Mesenchymal stem cell (in vitro differentiated cells and primary cell): ENCODE data around the gene RB1.

ENCODE experiments used
- DNase-seq: peaks from one replicate; pipeline ENCODE4 v3.0.0-alpha.2; 2013
- H2AFZ ChIP-seq: one replicate; pipeline ENCODE4 v1.6.1; 2013; ENCODE audit warnings: low read depth, mild to moderate bottlenecking, control low read depth, inconsistent platforms, low read length, moderate library complexity
- H2AK5ac ChIP-seq: 2 replicates; pipeline ENCODE4 v1.6.1; 2013; ENCODE audit warnings: low read length, moderate library complexity, mild to moderate bottlenecking, inconsistent platforms; ENCODE audit not compliant: severe bottlenecking
- H2BK120ac ChIP-seq: one replicate; pipeline ENCODE4 v1.6.1; 2013; ENCODE audit warnings: low read depth, mild to moderate bottlenecking, inconsistent platforms, low read length, moderate library complexity
- H2BK12ac ChIP-seq, 2 experiments: one replicate each; pipeline ENCODE4 v1.6.1; 2013; ENCODE audit warnings: inconsistent platforms in 2 of 2, low read length in 2 of 2, mild to moderate bottlenecking in 2 of 2, moderate library complexity in 2 of 2, control low read depth in 1 of 2
- H2BK15ac ChIP-seq: one replicate; pipeline ENCODE4 v1.6.1; 2013; ENCODE audit warnings: mild to moderate bottlenecking, low read depth, inconsistent platforms; ENCODE audit not compliant: poor library complexity, severe bottlenecking
- H2BK5ac ChIP-seq: 2 replicates; pipeline ENCODE4 v1.6.1; 2013; ENCODE audit warnings: low read depth, mild to moderate bottlenecking, low read length, control low read depth, inconsistent platforms; ENCODE audit not compliant: poor library complexity, severe bottlenecking
- H3K14ac ChIP-seq, 2 experiments: one replicate each; pipeline ENCODE4 v1.6.1; 2013; ENCODE audit warnings: inconsistent platforms in 2 of 2, low read length in 2 of 2, control low read depth in 1 of 2, mild to moderate bottlenecking in 1 of 2, moderate library complexity in 1 of 2
- H3K18ac ChIP-seq, 2 experiments: one replicate each; pipeline ENCODE4 v1.6.1; 2013; ENCODE audit warnings: inconsistent platforms in 2 of 2, low read length in 2 of 2, control low read depth in 1 of 2, low read depth in 1 of 2, mild to moderate bottlenecking in 1 of 2
- H3K23ac ChIP-seq, 2 experiments: one replicate each; pipeline ENCODE4 v1.6.1; 2013; ENCODE audit warnings: inconsistent platforms in 2 of 2, low read length in 2 of 2, mild to moderate bottlenecking in 2 of 2, moderate library complexity in 2 of 2, control low read depth in 1 of 2
- H3K27ac ChIP-seq: 2 replicates; pipeline ENCODE4 v1.5.1; 2013; ENCODE audit warnings: mild to moderate bottlenecking, moderate library complexity, low read length, control low read depth, inconsistent platforms; ENCODE audit not compliant: poor library complexity, severe bottlenecking
- H3K27me3 ChIP-seq, 2 experiments: 2 replicates each; pipeline versions ENCODE4 v1.6.1 to v1.7.0; 2013; ENCODE audit warnings: low read length in 2 of 2, mild to moderate bottlenecking in 2 of 2, moderate library complexity in 2 of 2, control low read depth in 1 of 2, inconsistent platforms in 1 of 2; ENCODE audit not compliant: control insufficient read depth in 1 of 2, insufficient read depth in 1 of 2
- H3K36me3 ChIP-seq, 2 experiments: 2 replicates each; pipeline versions ENCODE4 v1.6.1 to v1.7.0; 2013; ENCODE audit warnings: low read length in 2 of 2, control low read depth in 1 of 2, inconsistent platforms in 1 of 2, low read depth in 1 of 2, mild to moderate bottlenecking in 1 of 2; ENCODE audit not compliant: insufficient read depth in 2 of 2, control insufficient read depth in 1 of 2
- H3K4ac ChIP-seq, 2 experiments: one replicate each; pipeline ENCODE4 v1.6.1; 2013; ENCODE audit warnings: inconsistent platforms in 2 of 2, low read length in 2 of 2, mild to moderate bottlenecking in 2 of 2, moderate library complexity in 2 of 2, control low read depth in 1 of 2, low read depth in 1 of 2
- H3K4me1 ChIP-seq: 2 replicates; pipeline ENCODE4 v1.6.1; 2013; ENCODE audit warnings: low read depth, low read length, control low read depth; ENCODE audit not compliant: control insufficient read depth, insufficient read depth
- H3K4me2 ChIP-seq: 2 replicates; pipeline ENCODE4 v1.6.1; 2013; ENCODE audit warnings: low read length, mild to moderate bottlenecking, inconsistent platforms; ENCODE audit not compliant: poor library complexity, severe bottlenecking
- H3K4me3 ChIP-seq, 2 experiments: 2 replicates each; pipeline versions ENCODE4 v1.5.1 to v1.7.0; 2013; ENCODE audit warnings: low read length in 2 of 2, mild to moderate bottlenecking in 2 of 2, control low read depth in 1 of 2, low read depth in 1 of 2; ENCODE audit not compliant: insufficient read depth in 1 of 2
- H3K79me1 ChIP-seq: replicated peaks from 2 replicates; pipeline ENCODE4 v1.6.1; 2013; ENCODE audit warnings: mild to moderate bottlenecking, control low read depth, low read length, inconsistent platforms; ENCODE audit not compliant: poor library complexity, severe bottlenecking
- H3K9ac ChIP-seq: 2 replicates; pipeline ENCODE4 v1.7.0; 2013; ENCODE audit warnings: mild to moderate bottlenecking, low read length, moderate library complexity
- H3K9me3 ChIP-seq: 2 replicates; pipeline ENCODE4 v1.7.0; 2013; ENCODE audit warnings: mild to moderate bottlenecking, low read length; ENCODE audit not compliant: control insufficient read depth
- H4K8ac ChIP-seq: one replicate; pipeline ENCODE4 v1.6.1; 2013; ENCODE audit warnings: inconsistent platforms, mild to moderate bottlenecking, low read length, moderate library complexity
- H4K91ac ChIP-seq: one replicate; pipeline ENCODE4 v1.6.1; 2013; ENCODE audit warnings: mild to moderate bottlenecking, low read length, inconsistent platforms
- WGBS: methylation state at CpG from one replicate; pipeline ENCODE4 v1.1.7; 2013; ENCODE audit warnings: mixed read lengths; 5-methylcytosine and 5-hydroxymethylcytosine counted together

Gene RB1

GRCh38 chr13:48502601-48503319, 199.2 kb downstream of the RB1 start:
- H3K4me2 ChIP-seq: no peak overlapping the region
- H2BK5ac ChIP-seq: no peak overlapping the region
- H4K8ac ChIP-seq: no peak overlapping the region
- H3K4me3 ChIP-seq: no peak overlapping the region
- no peak overlapping the region for H2AK5ac ChIP-seq
- H3K36me3 ChIP-seq: peaks cover 0 to 10% of the 10 kb centered on the region in 2 experiments
- no peaks in the 10 kb centered on the region for H3K27me3 ChIP-seq
- no peak overlapping the region for H3K23ac ChIP-seq
- H2BK120ac ChIP-seq: no peak overlapping the region
- no peaks in the 10 kb centered on the region for H3K9me3 ChIP-seq
- H3K18ac ChIP-seq: peak overlapping the region in 1 of 2 experiments; percentile 38
- no peak overlapping the region for H3K27ac ChIP-seq
- H2BK12ac ChIP-seq: peak overlapping the region; percentile 9 to 66
- WGBS: 88% methylated on average over 17 of the region's 19 CpGs
- no peak overlapping the region for H3K4ac ChIP-seq
- H4K91ac ChIP-seq: no peak overlapping the region
- no peak overlapping the region for H2AFZ ChIP-seq
- DNase-seq: no peak
- no peak overlapping the region for H3K9ac ChIP-seq
- no peak overlapping the region for H2BK15ac ChIP-seq
- H3K4me1 ChIP-seq: peaks cover 2% of the 10 kb centered on the region
- no peak overlapping the region for H3K14ac ChIP-seq
- H3K79me1 ChIP-seq: no peaks in the 10 kb centered on the region

GRCh38 chr13:48504606-48505005, 201.1 kb downstream of the RB1 start:
- H2BK15ac ChIP-seq: no peak overlapping the region
- H3K4me3 ChIP-seq: no peak overlapping the region
- H4K8ac ChIP-seq: no peak overlapping the region
- no peak overlapping the region for H3K9ac ChIP-seq
- no peak overlapping the region for H2BK120ac ChIP-seq
- H2AK5ac ChIP-seq: no peak overlapping the region
- H3K27me3 ChIP-seq: no peaks in the 10 kb centered on the region
- H3K9me3 ChIP-seq: no peaks in the 10 kb centered on the region
- H3K4me1 ChIP-seq: peaks cover 2% of the 10 kb centered on the region
- H2AFZ ChIP-seq: no peak overlapping the region
- no peak overlapping the region for H2BK5ac ChIP-seq
- H3K18ac ChIP-seq: no peak overlapping the region
- no peak overlapping the region for H3K4me2 ChIP-seq
- H3K79me1 ChIP-seq: no peaks in the 10 kb centered on the region
- no peak overlapping the region for H3K27ac ChIP-seq
- H3K36me3 ChIP-seq: peaks cover 0 to 13% of the 10 kb centered on the region in 2 experiments
- H4K91ac ChIP-seq: no peak overlapping the region
- H2BK12ac ChIP-seq: no peak overlapping the region
- no peak overlapping the region for H3K14ac ChIP-seq
- H3K23ac ChIP-seq: no peak overlapping the region
- WGBS: 94% methylated on average over 7 of the region's 8 CpGs
- DNase-seq: no peak
- H3K4ac ChIP-seq: no peak overlapping the region

GRCh38 chr13:48505012-48505411, 201.5 kb downstream of the RB1 start:
- no peaks in the 10 kb centered on the region for H3K27me3 ChIP-seq
- no peaks in the 10 kb centered on the region for H3K9me3 ChIP-seq

GRCh38 chr13:48505597-48506091, 202.1 kb downstream of the RB1 start:
- Histone ChIP-seq H2AK5ac (no peak overlapping the region), H3K27ac (no peak overlapping the region), H2AFZ (no peak overlapping the region), H3K9ac (no peak overlapping the region), H3K79me1 (no peaks in the 10 kb centered on the region), H3K4me2 (no peak overlapping the region), H3K27me3 (no peaks in the 10 kb centered on the region), H3K4me1 (no peaks in the 10 kb centered on the region), H2BK15ac (no peak overlapping the region), H3K4ac (no peak overlapping the region), H3K14ac (no peak overlapping the region), H3K18ac (no peak overlapping the region), H3K4me3 (no peak overlapping the region), H4K8ac (no peak overlapping the region), H3K23ac (no peak overlapping the region), H2BK12ac (no peak overlapping the region), H3K36me3 (peaks cover 0 to 13% of the 10 kb centered on the region in 2 experiments), H2BK5ac (no peak overlapping the region), H3K9me3 (no peaks in the 10 kb centered on the region), H2BK120ac (no peak overlapping the region), H4K91ac (no peak overlapping the region)
- 93% methylated on average over 10 of the region's 11 CpGs for WGBS
- DNase-seq: peak; percentile 60

More at GRCh38 chr13:48505012-48505411, 201.5 kb downstream of the RB1 start:
- no peak overlapping the region for H3K4me2 ChIP-seq
- H3K4me1 ChIP-seq: peaks cover 2% of the 10 kb centered on the region
- H2AFZ ChIP-seq: no peak overlapping the region
- H3K14ac ChIP-seq: no peak overlapping the region
- H3K18ac ChIP-seq: no peak overlapping the region
- 91% methylated on average over 4 of the region's 4 CpGs for WGBS
- H3K4ac ChIP-seq: no peak overlapping the region
- H3K4me3 ChIP-seq: no peak overlapping the region
- no peak overlapping the region for H2BK12ac ChIP-seq
- H2BK15ac ChIP-seq: no peak overlapping the region
- H2BK120ac ChIP-seq: no peak overlapping the region
- no peak overlapping the region for H3K23ac ChIP-seq
- no peak overlapping the region for H3K27ac ChIP-seq
- DNase-seq: no peak
- H3K9ac ChIP-seq: no peak overlapping the region
- peaks cover 0 to 13% of the 10 kb centered on the region in 2 experiments for H3K36me3 ChIP-seq
- H4K91ac ChIP-seq: no peak overlapping the region
- H2AK5ac ChIP-seq: no peak overlapping the region
- no peaks in the 10 kb centered on the region for H3K79me1 ChIP-seq
- H4K8ac ChIP-seq: no peak overlapping the region
- no peak overlapping the region for H2BK5ac ChIP-seq
